HG02610 (cell line): Measurements from ENCODE around the gene CNKSR3.
"Not testable (repeated sequence)": the region's sequence is repeated elsewhere in the genome, so short reads cannot be mapped to it uniquely, and the experiment has no call there.

Experiments
- ATAC-seq: cut with Tn5 transposase; IDR thresholded peaks from one replicate; pipeline ENCODE4 v1.9.1; 2021; ENCODE audit warnings: mild to moderate bottlenecking, moderate library complexity; ENCODE audit not compliant: unreplicated experiment

Gene CNKSR3

DNA sequence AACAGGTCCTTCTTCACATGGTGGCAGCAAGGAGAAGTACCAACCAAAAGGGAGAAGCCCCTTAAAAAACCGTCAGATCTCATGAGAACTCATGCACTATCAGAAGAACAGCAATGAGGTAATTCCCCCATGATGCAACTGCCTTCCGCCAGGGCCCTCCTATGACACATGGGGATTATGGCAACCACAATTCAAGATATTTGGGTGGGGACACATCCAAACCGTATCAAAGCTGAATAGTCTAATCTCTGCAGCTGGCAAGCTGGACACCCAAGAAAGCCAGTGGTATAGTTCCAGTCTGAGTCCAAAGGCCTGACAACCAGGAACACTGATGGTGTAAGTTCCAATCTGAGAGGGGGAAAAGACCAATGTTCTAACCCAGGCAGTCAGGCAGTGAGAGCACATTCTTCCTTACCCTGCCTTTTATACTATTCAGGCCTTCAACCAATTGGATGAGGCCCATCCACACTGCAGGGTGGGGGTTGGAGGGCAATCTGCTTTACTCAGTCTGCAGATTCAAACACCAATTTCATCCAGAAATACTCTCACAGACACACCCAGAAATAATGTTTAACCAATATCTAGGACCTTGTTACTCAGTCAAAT lies 17.9 kb upstream of the CNKSR3 start:
- no peak for ATAC-seq

DNA sequence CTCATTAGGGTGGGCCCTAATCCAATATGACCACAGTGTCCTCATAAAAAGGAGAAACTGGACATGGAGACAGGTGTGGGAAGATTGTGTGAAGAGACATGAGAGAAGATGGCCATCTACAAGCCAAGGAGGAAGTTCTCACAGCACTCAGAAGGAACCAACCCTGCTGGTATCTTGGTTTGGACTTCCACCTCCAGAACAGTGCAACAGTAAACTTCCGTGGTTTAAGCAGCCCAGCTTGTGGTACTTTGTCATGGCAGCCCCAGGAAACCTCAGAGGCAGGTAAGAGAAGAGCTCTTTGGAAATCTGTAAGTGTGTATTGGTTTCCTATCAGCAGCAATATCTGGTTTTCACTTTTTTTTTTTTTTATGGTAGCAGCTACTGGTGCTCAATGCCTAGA lies 16.5 kb upstream of the CNKSR3 start:
- no peak for ATAC-seq

DNA sequence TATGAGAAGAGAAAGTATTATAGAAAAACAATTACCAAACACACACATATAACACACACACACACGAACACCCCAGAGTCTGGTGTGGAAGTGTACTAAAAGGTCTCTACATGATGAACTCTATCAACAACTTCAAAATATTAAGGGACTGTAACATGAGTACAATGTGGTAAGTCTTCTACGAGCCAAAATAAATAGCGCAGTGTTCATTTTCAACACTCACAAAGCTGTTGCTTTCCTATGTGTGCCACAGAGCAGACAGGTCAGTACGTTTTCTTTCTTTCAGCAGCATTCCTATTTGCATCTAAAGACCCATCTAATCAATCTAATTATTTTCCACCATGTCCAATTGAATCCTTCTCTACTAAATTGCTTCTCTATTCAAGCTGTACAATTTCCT lies 12.1 kb upstream of the CNKSR3 start:
- no peak for ATAC-seq

DNA sequence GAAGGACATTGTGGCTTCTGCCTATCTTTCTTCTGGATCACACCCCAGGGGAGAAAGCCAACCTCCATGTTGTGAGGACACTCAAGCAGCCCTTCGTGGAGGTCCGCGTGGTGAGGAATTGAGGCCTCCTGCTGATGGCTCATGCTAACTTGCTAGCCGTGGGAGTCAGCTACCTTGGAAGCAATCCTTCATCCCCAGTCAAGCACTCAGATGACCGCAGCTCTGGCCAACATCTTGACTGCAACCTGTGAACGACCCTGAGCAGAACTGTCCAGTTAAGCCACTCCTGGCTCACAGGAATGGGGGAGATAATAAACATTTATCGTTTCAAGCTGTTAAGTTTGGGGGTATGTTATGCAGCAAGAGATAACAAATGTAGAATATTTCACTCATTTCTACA lies 10.9 kb upstream of the CNKSR3 start:
- no peak for ATAC-seq

DNA sequence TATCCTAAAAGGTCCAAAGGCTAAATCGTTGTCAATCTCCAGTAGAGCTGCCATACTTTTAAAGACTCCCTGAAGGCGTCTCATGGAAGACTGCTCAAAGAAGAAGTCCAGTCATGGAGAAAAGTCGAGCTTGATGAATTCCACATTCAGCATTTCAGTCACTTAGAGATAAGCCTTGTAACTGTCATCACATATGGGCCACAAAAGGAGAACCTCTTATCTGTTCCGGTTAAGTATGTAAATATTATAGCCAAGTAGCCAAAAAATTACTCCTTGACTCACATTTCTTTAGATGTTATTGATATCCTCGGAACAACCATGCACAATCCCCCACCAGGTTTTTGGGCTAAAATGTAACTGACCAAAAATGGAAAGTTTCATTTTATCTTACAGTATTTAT lies 9.8 kb upstream of the CNKSR3 start:
- ATAC-seq = no peak

DNA sequence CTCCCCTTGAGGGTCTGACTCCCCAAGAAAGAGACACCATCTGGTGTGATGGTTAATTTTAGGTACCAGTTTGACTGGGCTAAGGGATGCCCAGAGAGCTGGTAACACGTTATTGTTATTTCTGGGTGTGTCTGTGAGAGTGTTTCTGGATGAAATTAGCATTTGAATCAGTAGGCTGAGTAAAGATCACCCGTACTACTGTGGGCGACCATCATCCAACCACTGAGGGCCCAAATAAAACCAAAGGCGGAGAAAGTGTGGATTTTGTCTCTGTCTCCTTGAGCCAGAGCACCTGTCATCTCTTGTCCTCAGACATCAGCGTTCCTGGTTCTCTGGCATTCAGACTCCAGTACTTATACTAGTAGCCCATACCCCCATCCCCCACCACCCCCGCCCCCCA lies 7.9 kb upstream of the CNKSR3 start:
- ATAC-seq = no peak

DNA sequence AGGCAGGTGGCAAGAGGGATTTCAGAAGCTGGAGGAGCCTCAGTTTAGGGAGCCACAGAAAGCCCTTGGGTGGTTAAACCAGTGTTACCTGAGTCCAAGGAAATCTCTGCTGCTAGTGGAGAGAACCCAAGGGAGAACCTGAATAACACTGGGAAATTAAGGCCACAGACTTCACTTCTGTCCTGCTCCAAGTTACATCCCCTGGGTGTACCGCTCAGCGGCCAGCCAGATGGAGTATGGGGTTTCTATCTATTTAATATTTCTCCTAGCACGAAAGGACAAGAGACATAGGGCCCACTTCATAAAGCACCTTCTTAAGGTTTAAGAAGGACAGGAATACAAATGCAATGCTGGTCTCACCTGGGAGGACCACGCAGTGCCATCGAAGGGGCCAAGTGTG lies 5.8 kb upstream of the CNKSR3 start:
- ATAC-seq = no peak

DNA sequence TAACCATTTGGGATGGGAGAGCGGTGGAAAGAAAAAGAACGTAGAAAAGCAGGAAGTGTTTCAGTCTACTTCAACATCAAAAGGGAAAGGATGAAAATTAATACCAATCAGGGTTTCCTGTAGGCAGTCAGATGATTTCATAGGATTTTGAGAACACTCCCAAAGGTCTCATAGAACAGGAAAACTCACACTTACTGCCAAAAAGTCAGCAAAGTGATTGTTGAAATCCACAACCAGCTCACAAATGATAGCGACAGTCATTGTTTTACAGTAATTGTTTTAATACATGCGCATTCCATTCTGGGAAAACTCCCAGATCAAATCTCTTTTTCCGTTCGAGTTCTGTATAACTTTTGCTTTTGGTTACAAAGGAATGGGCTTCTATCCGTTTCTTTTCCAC lies 5.3 kb upstream of the CNKSR3 start:
- ATAC-seq = no peak

DNA sequence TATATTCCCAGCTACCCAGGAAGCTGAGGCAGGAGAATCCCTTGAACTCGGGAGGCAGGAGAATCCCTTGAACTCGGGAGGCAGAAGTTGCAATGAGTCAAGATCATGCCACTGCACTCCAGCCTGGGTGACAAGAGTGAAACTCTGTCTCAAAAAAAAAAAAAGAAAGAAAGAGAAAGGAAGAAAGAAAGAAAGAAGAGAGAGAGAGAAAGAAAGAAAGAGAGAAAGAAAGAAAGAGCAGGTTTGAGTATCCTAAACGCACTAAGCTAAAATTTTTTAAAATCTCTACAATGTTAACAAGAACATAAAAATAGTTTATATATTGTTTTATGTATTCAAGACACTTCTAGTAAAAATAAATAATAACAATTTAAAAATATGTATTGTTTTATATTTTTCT lies 4.6 kb upstream of the CNKSR3 start:
- ATAC-seq = not testable (repeated sequence)

DNA sequence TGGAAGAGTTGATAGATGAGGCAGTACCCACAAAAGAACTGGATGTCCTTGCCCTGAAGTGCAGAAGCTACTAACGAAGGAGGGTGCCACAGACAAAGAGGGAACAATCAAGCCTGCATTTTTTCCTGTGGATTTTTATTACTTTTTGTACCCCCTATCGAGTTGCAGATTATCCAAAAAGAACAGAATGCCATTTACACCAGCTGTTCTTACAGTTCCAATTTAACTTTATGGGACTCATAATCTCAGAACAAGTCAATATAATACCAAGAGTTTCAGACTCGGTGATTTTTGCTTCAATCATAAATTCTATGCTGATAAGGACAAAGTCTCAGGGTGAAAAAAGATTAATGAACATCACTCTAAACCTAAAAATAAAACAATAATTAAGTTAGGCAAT lies 4.0 kb upstream of the CNKSR3 start:
- ATAC-seq = no peak

DNA sequence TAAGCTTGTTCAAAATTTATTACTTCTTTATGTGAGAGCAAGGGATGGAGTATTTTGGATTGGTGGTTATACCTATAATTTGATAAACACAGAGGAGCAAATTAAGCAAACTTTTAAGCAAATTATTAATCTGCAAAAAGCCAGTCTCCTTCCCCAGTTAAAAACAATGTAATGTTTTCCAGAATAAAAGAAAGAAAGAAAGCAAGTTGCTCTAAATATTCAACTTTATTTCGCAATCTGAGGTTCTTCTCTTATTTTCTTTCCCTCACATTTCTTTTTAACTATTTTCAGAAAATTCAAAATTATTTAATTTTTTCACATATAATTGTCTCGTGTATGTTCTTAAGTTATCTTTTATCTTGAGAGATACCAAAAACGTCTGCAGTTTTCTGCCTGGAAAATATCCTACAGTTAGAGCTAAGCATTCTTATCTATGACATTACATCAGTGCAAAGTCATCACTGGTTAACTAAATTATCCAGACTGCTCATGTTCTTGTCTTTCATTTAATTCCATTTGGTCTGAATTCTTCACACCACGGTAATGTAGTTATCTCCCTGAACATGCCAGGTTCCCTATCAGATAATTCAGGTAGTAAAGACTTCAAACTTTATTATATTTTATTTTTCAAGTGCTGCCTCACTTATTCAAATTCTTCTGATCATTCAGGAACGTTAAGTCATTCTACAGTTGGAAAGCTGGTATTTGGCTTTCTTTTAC lies 3.3 kb upstream of the CNKSR3 start:
- no peak for ATAC-seq

DNA sequence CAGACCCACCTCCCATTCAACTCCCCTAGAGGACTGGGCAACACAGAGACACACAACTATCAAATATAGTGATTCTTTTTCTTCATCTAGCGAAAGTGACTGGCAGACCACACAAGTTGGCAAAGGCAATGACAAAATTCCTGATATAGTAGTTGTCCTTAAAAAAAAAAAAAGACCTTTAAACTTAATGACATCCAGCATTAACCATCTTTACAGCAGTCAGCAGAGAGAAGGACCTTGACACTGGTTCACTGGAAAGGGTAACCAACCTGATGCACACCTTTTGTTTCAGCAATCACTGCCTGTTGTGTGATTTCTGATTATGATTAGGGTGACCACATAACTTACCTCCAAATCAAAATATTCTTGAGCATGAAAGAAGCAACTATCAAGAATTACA lies 1.7 kb upstream of the CNKSR3 start:
- ATAC-seq = no peak

DNA sequence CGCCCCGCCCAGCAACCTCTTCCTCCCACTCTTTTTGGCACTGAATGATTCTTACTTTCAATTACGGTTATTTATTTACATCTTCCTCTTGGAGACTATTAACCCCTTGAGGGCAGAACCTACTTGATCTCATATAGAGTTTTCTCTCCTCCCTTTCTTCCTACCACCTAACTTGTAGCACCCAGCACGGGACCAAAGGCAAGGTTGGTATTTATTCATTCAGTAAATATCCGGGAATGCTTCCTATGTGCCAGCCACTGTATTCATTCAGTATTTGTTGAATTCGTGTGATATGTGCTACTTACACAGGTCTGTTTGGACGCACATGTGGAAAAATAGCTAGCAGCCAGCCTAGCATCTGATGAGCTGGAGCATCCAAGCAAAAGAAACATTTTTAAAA lies 1.3 kb upstream of the CNKSR3 start:
- ATAC-seq = no peak

DNA sequence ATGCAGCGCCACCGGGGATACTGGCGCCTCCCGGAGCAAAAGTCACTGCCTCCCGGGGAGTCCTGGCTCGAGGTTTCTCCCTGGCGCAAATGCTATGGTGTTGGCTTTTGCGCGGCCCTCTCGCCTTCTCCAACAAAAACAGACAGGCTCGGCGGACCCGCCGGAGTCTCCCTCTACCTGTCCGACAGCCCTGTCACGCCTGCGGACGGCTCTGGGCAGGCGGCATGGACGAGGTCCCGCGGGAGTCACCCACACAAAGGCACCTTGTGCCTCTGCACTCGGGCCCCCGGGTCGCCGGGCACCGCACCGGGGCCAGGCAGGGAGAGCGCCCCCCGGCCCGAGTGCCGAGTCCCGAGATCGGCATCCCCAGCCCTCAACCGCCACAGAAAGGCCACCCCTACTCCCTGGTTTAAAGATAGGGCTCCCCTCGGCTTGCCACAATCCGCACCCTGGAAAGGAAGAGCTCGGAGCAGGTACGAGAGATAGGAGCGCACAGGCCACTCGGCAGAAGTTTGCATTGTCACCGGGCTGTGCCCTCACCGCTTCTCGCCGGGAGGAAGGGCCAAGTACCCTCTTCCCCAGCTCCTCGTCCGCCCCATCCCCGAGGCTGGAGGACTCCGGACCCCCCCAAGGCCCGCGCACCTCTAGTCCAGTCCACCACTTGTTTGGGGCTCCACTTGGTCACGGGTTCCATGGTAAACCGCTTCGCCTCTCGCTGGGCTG lies 903 bp downstream of the CNKSR3 start:
- peak; percentile 14 for ATAC-seq

DNA sequence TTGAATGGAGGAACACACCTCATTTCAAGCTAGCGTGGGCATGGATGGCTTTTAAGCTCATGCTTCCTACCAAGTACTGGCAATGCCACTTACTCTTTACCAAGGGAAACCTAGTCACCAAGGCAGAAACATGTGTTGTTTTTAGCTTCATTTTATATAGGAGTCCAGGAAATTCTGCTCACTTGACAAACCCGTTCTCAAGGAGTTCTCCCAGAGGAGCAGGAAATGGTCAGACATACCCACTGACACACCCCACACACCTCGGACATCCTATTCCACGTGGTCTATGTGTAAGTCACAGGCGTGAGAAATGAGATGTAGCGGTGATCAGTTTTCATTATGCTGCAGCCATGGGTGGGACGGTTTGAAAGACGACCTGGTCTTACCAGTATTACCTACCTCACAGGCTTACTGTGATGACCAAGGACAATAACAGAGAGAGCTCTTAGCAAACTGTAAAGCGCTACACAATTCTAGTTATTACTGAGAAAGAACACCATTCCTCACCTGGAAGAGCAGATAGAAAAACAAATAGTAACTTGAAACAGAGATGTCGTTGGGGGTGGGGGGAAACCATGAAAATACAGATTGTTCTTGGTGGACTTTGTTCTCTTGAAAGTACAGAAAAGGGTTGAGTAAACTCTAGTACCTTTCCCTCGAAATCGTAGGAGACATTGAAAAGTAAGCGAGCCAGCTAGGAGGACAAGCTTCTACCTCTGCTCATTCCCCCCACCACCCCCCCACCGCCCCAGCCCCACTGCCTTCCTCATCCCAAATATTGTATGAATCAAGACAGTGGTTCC lies 1.7 kb downstream of the CNKSR3 start:
- ATAC-seq = no peak

DNA sequence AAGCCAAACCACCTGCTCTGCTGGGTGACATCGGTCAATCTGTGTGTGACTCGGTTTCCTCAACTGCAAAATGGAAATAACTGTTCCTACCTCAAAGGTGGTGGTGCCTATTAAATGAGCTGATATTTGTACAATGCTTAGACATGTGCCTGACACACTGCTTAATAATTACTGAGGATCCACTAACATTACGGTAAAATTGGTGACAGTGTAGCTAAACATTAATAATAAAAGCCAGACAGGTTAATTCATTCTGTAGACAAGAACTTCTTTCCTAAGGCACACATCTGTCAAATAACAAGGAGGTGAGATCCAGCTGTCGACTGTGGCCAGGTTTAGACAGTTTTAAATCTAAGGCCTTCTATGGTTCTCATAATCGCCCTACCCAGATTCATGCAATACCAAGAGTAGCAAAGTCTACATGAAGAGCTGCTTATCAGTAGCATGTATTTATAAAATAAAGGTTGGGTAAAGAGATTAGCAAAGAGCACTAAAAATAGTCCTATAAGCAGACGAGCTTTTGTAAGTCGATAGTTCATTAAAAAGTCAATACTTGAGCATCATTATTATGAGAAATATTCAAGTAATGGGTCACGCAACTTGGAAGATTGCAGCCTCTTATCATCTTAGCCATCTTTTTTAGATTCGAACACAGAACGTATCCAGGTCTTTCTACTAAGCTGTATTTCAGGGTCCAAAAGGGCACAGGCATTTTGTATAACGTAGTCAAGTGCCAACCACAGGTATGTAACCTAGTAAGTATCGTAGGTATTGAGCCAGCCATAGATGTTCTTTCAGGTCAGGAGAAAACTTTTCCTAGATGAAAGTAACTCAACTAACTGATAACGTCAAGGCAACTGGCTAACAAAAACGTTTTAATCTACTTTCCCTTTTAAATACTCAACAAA lies 3.2 kb downstream of the CNKSR3 start:
- no peak for ATAC-seq

DNA sequence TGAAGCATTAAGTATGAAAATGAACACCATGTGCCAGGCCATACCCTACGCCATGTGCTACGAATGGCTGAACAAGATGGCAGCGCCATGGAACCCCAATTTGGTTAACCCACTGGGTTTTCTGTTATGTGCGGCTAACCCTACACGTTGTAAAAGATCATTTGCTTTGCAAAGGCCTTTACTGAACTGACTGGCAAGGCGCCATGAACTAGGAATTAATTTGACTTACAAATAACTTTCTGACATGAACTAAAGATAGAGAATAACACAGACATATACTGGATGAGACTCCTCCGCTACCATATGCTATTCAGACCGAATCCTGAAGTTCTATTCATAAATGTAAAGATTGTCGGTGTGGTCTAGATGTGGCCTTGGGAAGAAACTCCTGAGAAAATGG lies 3.9 kb downstream of the CNKSR3 start:
- ATAC-seq = no peak

DNA sequence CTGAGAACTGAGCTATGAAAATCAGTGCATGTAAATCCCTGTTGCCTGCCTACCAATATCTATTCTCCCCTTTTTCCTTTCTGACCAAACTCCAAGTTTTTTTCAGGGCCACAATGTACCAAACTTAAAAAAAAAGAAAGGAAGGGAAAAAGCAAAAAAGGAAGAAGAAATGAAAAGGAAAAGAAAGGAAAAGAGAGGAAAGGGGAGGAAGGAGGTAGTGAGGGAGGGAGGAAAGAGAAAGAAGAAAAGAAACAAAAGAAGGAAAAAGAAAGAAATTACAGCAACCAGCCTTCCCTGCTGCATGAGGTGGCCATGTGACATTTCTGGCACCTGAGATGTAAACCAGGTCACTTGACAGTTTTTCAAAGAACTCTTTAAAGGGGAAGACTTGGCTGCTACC lies 4.4 kb downstream of the CNKSR3 start:
- no peak for ATAC-seq

DNA sequence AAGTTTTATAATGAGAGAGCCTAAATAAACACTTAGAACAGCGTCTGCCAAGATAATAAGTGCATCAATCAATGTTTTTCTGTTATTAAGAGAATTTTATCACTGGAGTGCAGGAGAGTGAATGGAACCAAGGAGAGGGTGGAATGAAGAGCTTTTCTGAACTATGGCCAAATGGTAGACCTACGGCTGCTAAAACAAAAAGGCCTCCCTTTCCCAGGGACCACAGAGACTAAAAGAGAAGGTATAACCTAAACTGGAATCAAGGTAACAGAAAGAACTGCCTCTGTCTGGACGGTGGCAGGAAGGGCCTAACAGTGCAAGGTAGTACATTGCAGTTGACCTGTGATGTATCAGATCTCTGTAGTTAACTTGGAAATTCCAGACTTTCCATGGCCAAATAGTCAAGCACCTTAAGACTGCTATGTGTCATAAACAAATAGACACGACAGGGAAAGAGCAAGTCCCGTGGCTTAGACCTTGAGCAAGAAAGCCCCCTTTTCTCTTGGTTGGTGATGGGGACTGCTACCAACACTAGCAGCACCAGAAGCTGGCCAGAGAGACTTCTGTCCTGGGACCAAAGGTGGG lies 5.5 kb downstream of the CNKSR3 start:
- no peak for ATAC-seq

DNA sequence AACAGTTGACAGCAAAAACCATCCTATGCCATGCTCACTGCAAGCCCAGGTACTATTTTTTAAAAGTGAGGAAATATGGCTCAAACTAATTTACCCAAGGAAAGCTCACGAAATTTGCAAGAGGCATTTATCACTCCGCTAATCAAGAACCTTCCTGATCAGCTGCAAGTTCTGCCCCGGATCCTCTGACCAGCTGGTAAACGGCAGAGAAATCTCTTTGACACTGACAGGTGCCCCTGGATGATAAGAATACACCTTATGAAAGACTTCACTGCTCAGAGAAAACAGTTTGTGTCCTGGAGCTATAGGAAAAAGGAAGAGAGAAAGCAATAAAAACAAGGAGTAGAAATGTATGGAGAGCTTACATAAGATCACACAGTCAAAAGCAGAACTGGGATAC lies 6.4 kb downstream of the CNKSR3 start:
- no peak for ATAC-seq
